Endothelial cell of umbilical vein (primary cell): ENCODE results near the gene ARMS2. TPM values are rescaled to one million over a fixed set of nuclear protein-coding genes. Genes with fewer than 3 reads are reported as not detected.

ENCODE experiments used
- BruUV-seq: library from RNA; stranded (reverse); fragments of 400-500 nt; replicated peaks from 2 replicates; lab custom pipeline; 2021; lab: Mats Ljungman, UMichigan
- CTCF ChIA-PET: fragments of 300-600, 350-600 bp; sonication (Branson Sonifier 250); formaldehyde crosslinking; loops from one replicate; lab custom pipeline; 2021; ENCODE audit warnings: antibody characterized with exemption, inconsistent platforms; lab: Charles Lee
- POLR2A ChIA-PET: fragments of 300-600, 350-600 bp; sonication (Branson Sonifier 250); formaldehyde crosslinking; loops from one replicate; lab custom pipeline; 2021; ENCODE audit warnings: antibody characterized with exemption, inconsistent platforms; lab: Charles Lee
- DNase-seq: peaks from one replicate; pipeline ENCODE4 v3.0.0-alpha.2; 2011; ENCODE audit warnings: low read depth, low spot score
- FAIRE-seq: peaks from 2 replicates; lab custom pipeline; 2011; peaks lifted over from hg19 to GRCh38; lab: Jason Lieb, UNC
- H2AFZ ChIP-seq: 2 replicates; pipeline ENCODE4 v1.6.0; 2012; ENCODE audit warnings: low read depth, low read length, control low read depth, inconsistent platforms
- H3K27ac ChIP-seq: 2 replicates; pipeline ENCODE4 v1.5.1; 2011; ENCODE audit warnings: low read depth, mild to moderate bottlenecking, control low read depth, low read length, moderate library complexity; ENCODE audit not compliant: insufficient read depth
- H3K27me3 ChIP-seq, 2 experiments: 2 replicates each; pipeline versions ENCODE4 v1.6.0 to v1.6.1; 2011; ENCODE audit warnings: low read length in 2 of 2, mixed read lengths in 1 of 2; ENCODE audit not compliant: control insufficient read depth in 2 of 2, insufficient read depth in 2 of 2
- H3K36me3 ChIP-seq, 2 experiments: 2 replicates in 1 of 2; 3 replicates in 1 of 2; pipeline ENCODE4 v1.5.1; 2011; ENCODE audit warnings: low read length in 2 of 2, mild to moderate bottlenecking in 1 of 2, moderate library complexity in 1 of 2; ENCODE audit not compliant: control insufficient read depth in 2 of 2, insufficient read depth in 2 of 2; ENCODE audit errors: extremely low read depth in 1 of 2
- H3K4me1 ChIP-seq: 3 replicates; pipeline ENCODE4 v1.5.1; 2011; ENCODE audit warnings: mild to moderate bottlenecking, low read length; ENCODE audit not compliant: control insufficient read depth, insufficient read depth; ENCODE audit errors: extremely low read depth
- H3K4me2 ChIP-seq: 2 replicates; pipeline ENCODE4 v1.6.1; 2011; ENCODE audit warnings: low read length, control low read depth, mixed read lengths; ENCODE audit not compliant: insufficient read depth
- H3K4me3 ChIP-seq, 3 experiments: fragments of 200-600 bp in 1 of 3; sonication (generic), shearing (Covaris generic) in 1 of 3; replicated peaks in 1 of 3; 2 replicates each; pipeline ENCODE4 v1.5.1; 2011 to 2016; ENCODE audit warnings: control low read depth in 3 of 3, low read length in 3 of 3, mild to moderate bottlenecking in 2 of 3, inconsistent platforms in 1 of 3, low read depth in 1 of 3, moderate library complexity in 1 of 3; ENCODE audit not compliant: insufficient read depth in 1 of 3
- H3K79me2 ChIP-seq: 2 replicates; pipeline ENCODE4 v1.6.0; 2012; ENCODE audit warnings: low read length, inconsistent platforms; ENCODE audit not compliant: control insufficient read depth, insufficient read depth
- H3K9ac ChIP-seq: replicated peaks from 2 replicates; pipeline ENCODE3; 2011; ENCODE audit warnings: low read length, control low read depth; ENCODE audit not compliant: insufficient read depth; ENCODE audit errors: extremely low read depth
- H3K9me1 ChIP-seq: replicated peaks from 3 replicates; pipeline ENCODE4 v1.6.0; 2011; ENCODE audit warnings: mild to moderate bottlenecking, low read length; ENCODE audit not compliant: control insufficient read depth, insufficient read depth; ENCODE audit errors: extremely low read depth
- H3K9me3 ChIP-seq: replicated peaks from 2 replicates; pipeline ENCODE4 v1.5.1; 2012; ENCODE audit warnings: low read length, inconsistent platforms; ENCODE audit not compliant: control insufficient read depth, insufficient read depth
- H4K20me1 ChIP-seq: replicated peaks from 2 replicates; pipeline ENCODE3; 2011; ENCODE audit warnings: mild to moderate bottlenecking, low read length; ENCODE audit not compliant: control insufficient read depth, insufficient read depth; ENCODE audit errors: extremely low read depth
- CTCF ChIP-seq, 2 donors: IDR thresholded peaks; 1 replicate in 1 of 2; 2 replicates in 1 of 2; pipeline ENCODE4 v1.5.1; 2011; ENCODE audit warnings: low read length in 2 of 2, mild to moderate bottlenecking in 2 of 2, moderate library complexity in 2 of 2, control low read depth in 1 of 2, inconsistent platforms in 1 of 2, low read depth in 1 of 2; ENCODE audit not compliant: insufficient read depth in 1 of 2; ENCODE audit errors: extremely low read depth in 1 of 2
- EZH2 ChIP-seq: IDR thresholded peaks from 2 replicates; pipeline ENCODE4 v1.6.1; 2012; ENCODE audit warnings: borderline replicate concordance, low read depth, mild to moderate bottlenecking, moderate library complexity, low read length, inconsistent platforms; ENCODE audit not compliant: severe bottlenecking
- FOS ChIP-seq: IDR thresholded peaks from 2 replicates; pipeline ENCODE4 v1.6.1; 2011; ENCODE audit warnings: mild to moderate bottlenecking, low read length, moderate library complexity, borderline replicate concordance; ENCODE audit not compliant: insufficient read depth
- GATA2 ChIP-seq: IDR thresholded peaks from 2 replicates; pipeline ENCODE4 v1.7.0; 2011; ENCODE audit warnings: low read depth, mild to moderate bottlenecking, moderate library complexity, mixed read lengths, low read length; ENCODE audit not compliant: insufficient read length, insufficient read depth
- JUN ChIP-seq: IDR thresholded peaks from 2 replicates; pipeline ENCODE4 v1.6.1; 2011; ENCODE audit warnings: borderline replicate concordance, low read depth; ENCODE audit not compliant: insufficient read length, insufficient read depth
- MAX ChIP-seq: IDR thresholded peaks from 2 replicates; pipeline ENCODE4 v1.6.1; 2011; ENCODE audit not compliant: insufficient read depth, insufficient read length
- MYC ChIP-seq: IDR thresholded peaks from one replicate; pipeline ENCODE4 v1.6.1; 2011; ENCODE audit warnings: mild to moderate bottlenecking, low read depth, low read length
- POLR2A ChIP-seq: IDR thresholded peaks from 2 replicates; pipeline ENCODE4 v1.6.1; 2012; ENCODE audit warnings: low read depth, mild to moderate bottlenecking, control low read depth, low read length
- POLR2AphosphoS5 ChIP-seq: IDR thresholded peaks from 2 replicates; pipeline ENCODE4 v1.6.1; 2012; ENCODE audit warnings: low read depth, mild to moderate bottlenecking, control low read depth, low read length, moderate library complexity; ENCODE audit not compliant: insufficient read depth
- dilution Hi-C: fragments of 300-500 bp; cut with MboI; formaldehyde crosslinking; loops from one replicate; pipeline ENCODE4 v1.15.0; 2019; ENCODE audit warnings: low sequenced_read_pairs; ENCODE audit not compliant: extremely low pct_ligation_motif_present
- intact Hi-C: fragments of 100-400 bp; cut with micrococcal nuclease; formaldehyde crosslinking; loops from one replicate; pipeline ENCODE4 v1.10.0; 2022
- polyA plus RNA-seq, 4 experiments: library from polyadenylated mRNA; depleted of rRNA in 3 of 4; stranded (reverse) in 3 of 4; unstranded in 1 of 4; fragments of >200 nt; gene quantifications; 2 replicates each; pipeline versions ENCODE4 v1.2.1 to v1.2.3, GENCODE V29; 2011 to 2012; ENCODE audit warnings: missing spikeins in 1 of 4
- total RNA-seq: library from RNA; stranded (reverse); gene quantifications from 2 replicates; pipeline ENCODE4 v1.2.3, GENCODE V29; 2021

Gene ARMS2
- total and polyA plus RNA-seq, 2 donors (not counting 3 experiments of a cell fraction or from before 2014, with no cell fraction given) = not detected

- dilution Hi-C loops = no loop called here
- no peak for DNase-seq
- Histone ChIP-seq H2AFZ (no peak overlapping the region), H3K9me3 (no peaks in the 10 kb centered on the region), H3K79me2 (peaks cover 13% of the 10 kb centered on the region), H3K36me3 (no peaks in the 10 kb centered on the region), H4K20me1 (no peaks in the 10 kb centered on the region), H3K9me1 (no peaks in the 10 kb centered on the region), H3K4me3 (no peak overlapping the region), H3K4me2 (no peak overlapping the region), H3K9ac (no peak overlapping the region), H3K4me1 (peaks cover 21% of the 10 kb centered on the region), H3K27me3 (no peaks in the 10 kb centered on the region), H3K27ac (no peak overlapping the region)
- intact Hi-C loops = loop anchor here (10.0 kb wide), 1 partner anchor 1951 kb away; the partner anchor contains the start of gene OAT
- no peak for TF ChIP-seq JUN
- no peak for TF ChIP-seq EZH2
- no peak for TF ChIP-seq MAX
- no peak for TF ChIP-seq FOS
- TF ChIP-seq GATA2 = no peak
- no peak for TF ChIP-seq POLR2AphosphoS5
- no peak for TF ChIP-seq MYC
- TF ChIP-seq CTCF (IDR thresholded peaks at IDR 0.05; ENCODE audit: extremely low read depth in 1 of 2, insufficient read depth in 1 of 2, low read depth in 1 of 2, low read length in 2 of 2) = no peak
- no peak for TF ChIP-seq POLR2A
- ChIA-PET CTCF (interaction anchor here (1.3 to 3.0 kb wide), 2 partner anchors 40 to 101 kb away, joined by 4 to 15 read pairs; no protein-coding TSS in a partner anchor), POLR2A (no interaction called here)
- FAIRE-seq = no peak
- BruUV-seq = no TSS peak
These were observed 9.7 kb downstream of the ARMS2 start for GRCh38 chr10:122464250-122464510.
